M059J (cell line): ENCODE measurements around the gene LMAN1. TPM values are rescaled to one million over a fixed set of nuclear protein-coding genes. Genes with fewer than 3 reads are reported as not detected.

Experiments
- DNase-seq: peaks from one replicate; pipeline ENCODE4 v3.0.0-alpha.2; 2012; ENCODE audit warnings: low read depth
- total RNA-seq: library from RNA; depleted of rRNA; stranded (reverse); fragments of >200 nt; shearing (Covaris generic); gene quantifications from 2 replicates; pipeline ENCODE4 v1.2.3, GENCODE V29; 2014; rRNA removed

Gene LMAN1, protein sequence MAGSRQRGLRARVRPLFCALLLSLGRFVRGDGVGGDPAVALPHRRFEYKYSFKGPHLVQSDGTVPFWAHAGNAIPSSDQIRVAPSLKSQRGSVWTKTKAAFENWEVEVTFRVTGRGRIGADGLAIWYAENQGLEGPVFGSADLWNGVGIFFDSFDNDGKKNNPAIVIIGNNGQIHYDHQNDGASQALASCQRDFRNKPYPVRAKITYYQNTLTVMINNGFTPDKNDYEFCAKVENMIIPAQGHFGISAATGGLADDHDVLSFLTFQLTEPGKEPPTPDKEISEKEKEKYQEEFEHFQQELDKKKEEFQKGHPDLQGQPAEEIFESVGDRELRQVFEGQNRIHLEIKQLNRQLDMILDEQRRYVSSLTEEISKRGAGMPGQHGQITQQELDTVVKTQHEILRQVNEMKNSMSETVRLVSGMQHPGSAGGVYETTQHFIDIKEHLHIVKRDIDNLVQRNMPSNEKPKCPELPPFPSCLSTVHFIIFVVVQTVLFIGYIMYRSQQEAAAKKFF
- total RNA-seq, result 229 and 276 TPM in 2 replicates

DNA sequence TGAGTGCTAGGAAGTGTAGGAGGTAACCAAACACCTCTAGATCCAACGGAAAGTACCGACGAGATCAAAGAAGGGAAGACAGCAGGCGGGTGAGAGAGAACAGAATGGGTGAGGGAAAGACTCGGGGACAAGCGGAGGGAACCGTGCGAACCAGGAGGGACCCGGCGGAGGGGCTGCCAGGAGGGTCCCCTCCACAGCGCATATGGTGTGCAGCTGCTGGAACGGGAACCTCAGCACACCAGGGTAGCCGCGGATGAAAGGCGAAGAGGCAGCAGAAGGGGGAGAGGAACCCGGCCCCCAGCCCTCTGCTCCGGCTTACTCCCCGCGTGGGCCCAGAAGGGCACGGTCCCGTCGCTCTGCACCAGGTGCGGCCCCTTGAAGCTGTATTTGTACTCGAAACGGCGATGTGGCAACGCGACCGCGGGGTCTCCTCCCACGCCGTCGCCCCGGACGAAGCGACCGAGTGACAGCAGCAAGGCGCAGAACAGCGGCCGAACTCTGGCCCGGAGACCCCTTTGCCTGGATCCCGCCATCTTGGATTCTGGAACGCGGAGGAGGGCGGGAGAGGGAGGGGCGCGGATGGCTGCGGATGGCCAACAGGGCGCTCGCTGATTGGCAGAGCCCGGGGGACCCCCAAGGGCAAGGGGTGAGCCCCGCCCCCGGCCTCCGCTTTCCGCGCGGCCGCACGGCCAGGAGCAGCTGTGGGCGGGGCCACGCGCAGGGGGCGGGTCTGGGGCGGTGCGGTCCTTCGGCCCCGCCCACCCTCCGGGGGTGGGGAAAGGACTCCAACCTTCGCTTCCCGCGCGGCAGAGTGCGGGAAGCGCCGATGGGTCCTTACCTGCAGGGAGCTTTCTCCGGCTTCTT, at the start of gene LMAN1:
LMAN1 (minus strand) TSS at position 554 of the 864 bp plus-strand sequence; CDS start at position 533, 21 bp downstream.
- peak; percentile 94 for DNase-seq

DNA sequence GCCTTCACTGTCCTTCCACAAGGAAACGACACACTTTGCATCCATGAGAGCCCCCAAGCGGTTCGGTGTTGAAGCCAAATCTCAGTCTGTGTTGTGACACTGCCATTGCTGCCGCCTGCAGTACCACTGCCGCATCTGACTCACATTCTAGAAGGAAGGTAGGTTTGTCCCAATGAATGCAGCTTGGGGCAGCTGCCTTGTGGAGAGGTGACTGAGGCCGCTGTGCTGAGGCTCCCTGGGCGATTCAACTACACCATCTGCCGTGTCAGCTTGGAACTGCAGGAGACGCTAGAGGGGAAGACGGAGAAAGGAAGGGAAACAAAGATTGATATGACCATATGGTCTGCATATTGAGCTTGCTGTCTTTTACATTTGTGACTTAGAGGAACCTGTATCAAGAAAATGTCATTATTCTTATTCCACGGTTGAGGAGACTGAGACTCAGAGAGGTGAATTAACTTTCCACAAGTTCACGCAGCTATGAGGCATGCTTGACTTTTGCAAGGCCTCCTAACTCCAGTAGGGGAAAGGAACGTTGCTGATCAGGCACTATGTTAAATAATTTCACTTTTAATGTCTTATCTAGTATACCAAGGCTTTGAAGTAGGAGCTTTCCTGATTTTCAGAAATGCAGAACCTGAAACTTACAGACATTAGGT, 43.5 kb upstream of the LMAN1 start:
- peak; percentile 91 for DNase-seq

DNA sequence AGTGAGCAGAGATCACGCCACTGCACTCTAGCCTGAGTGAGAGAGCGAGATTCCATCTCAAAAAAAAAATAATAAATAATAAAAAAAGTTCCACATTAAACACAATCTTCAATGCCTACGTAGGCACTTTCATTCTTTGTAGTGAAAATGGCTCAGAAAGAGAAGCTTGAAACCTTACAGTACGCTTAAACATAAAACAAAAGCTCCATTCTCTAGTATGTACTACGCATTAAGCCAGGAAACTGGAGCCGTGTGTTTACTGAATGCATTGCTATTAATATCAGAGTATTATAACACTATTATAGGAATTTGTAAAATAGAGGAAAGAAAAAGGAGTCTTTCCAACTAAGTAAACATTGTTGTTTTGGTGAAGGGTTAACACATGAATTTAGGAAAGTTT, 41.3 kb upstream of the LMAN1 start:
- DNase-seq, result no peak

DNA sequence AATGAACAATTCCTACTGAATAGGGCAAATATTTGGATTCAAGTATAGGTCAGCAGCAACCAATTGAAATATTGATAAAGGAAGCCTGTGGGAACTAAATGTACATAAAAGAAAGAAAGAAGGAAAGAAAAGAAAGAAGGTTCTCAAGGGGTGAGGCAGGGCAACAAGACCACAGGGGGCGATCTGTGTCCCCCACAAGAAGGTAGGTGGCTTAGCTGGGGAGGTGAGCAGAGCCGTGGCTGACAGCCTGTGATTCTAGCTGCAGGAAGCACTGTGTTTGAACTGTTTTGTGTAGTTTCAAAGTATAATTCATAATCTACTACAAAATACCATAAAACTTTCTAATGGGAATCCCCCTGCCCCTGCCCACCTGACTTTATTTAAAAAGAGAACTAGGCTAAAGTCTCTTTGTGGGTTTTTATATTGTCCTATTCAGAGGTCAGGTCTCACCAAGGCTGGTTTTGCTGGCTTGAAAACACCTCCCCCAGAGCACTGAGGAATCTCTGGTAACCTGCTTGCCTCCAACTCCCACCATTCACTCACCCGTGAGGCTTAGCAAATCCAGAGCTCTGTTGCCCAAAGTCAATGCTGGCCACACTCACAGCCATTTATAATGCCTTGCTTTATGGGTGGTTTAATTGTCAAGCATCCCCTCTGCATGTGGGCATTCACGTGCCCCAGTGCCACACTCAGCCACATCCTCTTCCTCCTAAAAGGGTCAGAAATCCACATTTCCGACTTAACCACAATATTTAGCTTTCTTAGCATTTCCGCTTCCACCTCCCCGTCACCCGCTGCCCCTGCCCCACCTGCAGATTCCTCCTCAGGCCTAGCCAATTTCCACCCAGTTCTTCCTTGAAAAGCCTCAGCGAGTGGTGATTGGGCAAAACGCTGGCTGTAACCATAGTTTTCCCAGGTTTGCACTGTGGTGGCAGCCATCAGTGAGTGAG, 36.4 kb upstream of the LMAN1 start:
- DNase-seq, result no peak

DNA sequence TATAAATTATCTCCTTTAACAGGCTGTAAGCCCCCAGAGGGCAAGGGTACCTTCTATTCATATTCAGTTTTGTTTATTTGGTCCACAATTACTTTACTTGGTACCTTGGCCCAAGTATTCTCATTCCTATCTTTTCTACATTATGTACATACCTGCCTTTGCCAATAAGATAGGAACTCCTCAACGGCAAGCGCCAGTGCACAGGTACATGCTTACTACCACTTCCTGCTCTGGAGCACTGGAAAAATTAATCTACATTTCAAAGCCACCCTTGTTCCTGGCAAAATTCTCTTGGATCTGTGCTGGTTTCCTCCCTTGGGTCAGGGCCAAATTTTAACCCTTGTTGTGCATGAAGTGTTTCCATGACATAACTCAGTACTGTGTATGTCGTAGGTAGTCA, 34.3 kb upstream of the LMAN1 start:
- DNase-seq, result no peak

DNA sequence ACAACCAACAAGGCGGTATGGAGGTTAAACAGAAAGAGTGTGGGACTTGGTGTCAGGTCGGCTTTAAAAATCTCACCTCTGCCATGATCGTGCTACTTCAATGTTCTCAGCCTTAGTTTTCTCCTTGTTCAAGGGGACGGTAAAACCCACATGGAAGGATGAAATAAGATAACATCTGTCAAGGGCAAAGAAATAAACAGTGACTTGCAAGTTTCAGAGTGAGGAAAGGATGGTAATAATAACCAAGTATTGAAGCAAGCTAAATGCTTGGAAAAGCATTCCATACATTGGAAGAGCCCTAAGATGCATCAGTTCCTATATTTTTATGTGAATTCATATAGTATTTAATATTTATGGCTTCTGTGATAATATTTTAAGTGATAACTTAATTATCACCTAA, 29.8 kb upstream of the LMAN1 start:
- DNase-seq, result no peak

DNA sequence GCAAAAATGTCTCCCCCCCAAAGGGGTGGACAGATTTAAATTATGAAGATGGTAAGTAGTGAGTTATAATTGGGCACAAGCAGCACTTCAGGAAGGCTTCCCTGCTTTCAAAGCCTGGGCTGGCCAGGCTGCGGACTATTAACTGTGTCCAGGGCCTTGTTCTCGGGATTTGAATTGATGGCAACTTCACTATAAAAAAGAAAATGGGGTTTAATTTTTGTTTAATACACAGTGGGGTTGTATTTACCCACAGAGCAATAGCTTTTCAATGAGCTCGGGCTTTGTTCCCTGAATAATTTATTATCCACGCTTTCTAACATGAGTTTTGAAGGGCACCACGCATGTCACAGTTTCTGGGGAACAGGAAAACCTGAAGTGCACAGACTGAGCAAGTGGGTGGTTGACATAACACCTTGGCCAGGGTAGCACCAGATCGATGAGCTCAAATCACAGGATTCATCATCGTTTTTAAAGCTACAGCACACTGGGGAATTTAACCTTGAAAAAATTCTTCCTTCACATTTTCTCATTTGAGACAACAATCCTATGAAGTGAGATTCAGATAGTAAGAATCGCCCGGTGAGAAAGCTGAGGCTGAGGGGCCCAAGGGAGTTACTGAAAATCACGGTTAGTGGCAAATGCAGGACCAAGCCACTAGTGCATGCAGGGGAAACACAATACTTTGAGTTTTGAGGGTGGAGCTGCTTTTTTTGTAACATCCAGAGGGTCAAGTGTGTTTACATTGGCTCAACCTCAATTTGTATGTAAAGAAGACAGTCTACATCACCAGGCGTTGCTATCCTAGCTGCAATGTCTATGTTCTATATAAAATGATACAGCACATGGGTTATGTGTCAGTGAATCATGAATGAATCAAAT, 28.9 kb upstream of the LMAN1 start:
- no peak for DNase-seq

DNA sequence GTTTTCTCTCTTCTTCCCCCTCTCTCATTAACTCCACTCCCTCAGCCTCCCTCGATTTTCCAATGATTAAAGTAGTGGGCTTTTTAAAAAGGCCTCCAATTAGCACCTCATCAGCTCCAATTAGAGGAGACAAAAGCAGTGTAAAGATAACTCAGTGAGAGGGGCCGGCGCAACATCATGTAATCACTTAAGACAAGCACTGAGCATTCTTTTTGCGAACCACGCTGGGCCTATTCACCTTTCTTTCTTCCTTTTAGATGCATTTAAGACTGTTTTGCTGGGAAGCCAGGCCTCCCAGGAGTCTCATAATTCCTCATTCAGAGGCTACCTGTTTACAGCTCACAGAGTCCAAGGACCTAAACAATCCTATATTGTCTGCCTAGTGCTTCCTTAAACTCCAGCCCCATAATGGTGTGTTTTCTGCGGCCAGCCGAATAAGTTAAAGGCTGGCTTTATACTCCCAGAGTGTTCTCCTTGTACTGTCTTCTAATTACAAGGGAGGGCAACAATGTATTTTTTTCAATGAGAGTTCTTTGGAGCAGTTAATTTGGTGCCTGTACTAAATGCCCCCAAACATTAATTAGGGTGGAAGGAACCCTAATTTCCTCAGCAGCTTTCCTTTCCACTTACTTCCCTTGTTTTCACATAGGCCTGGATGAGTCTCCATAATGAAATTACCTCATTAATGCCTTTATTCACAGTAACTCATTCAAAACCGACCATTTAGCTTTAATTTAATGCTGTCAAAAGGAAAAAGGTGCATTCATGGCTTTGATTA, 28.0 kb upstream of the LMAN1 start:
- DNase-seq, result no peak

DNA sequence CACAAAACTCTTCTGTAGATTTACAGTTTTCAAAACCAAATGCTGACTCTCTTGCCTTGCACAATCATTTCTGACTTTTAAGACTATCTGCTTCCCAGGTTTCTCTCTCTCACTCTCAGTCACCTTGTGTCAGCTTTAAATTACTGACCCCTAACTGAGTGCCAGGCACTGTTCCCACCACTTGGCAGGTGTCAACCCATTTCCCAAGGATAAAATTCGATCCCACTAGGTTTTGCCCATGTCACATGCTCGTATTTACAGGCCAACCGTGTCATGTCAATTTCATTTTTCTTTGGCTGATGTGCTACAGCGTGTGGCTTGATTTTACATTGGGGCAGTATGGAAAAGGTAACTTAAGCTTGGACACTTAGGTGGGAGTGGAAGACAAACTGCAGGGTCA, 26.1 kb upstream of the LMAN1 start:
- no peak for DNase-seq

DNA sequence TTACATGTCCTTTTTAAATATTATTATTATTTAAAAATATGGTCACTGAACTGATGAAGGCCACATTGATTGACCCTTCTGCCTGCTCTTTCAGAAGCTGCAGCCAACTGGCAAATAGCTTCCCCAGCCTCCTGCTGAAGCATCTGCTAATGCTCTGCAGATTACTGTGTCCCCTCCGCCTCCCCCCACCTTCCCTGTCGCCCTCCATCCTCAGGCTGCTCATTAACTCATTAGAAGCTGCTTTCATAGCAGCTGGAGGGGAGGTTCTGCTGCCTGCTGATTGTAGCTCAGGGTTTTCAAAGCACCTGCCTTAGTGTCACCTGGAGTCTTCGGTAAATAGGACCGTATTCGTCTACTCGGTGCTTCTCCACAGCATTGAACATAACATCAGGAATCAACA, 24.8 kb upstream of the LMAN1 start:
- DNase-seq, result no peak

DNA sequence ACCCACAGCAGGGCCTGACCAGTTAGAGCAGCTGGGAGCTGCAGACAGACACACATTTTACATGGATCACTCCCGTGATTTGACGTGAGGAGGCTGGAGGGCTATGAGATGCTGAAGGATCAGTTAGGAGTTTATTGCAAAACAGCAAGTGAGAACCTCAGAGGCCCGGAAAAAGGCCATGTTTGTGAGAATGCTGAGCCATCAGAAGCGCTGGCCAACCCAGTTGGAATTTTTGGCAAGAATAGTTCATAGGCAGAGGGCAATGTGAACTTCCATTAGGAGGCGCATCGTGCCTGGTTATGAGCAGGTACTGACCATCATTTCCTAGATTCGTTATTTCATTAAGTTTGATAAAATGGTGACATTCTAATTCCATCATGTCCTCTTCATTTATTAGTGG, 23.3 kb upstream of the LMAN1 start:
- DNase-seq, result no peak

DNA sequence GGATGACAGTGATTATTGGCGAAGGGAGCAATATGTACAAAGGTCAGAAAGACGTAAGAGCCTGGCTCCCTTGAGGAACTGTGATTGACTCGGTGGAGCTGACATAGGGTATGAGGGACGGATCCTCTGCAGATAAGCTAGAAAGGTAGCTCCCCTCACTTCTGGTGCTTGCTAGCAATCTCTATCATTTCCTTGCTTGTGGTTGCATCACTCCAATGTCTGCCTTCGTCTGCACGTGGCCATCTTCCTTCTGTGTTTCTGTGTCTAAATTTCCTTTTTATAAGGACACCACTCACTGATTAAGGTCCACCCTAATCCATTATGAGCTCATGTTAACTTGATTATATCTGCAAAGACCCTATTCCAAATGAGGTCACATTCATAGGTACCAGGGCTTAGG, 22.9 kb upstream of the LMAN1 start:
- DNase-seq, result no peak

DNA sequence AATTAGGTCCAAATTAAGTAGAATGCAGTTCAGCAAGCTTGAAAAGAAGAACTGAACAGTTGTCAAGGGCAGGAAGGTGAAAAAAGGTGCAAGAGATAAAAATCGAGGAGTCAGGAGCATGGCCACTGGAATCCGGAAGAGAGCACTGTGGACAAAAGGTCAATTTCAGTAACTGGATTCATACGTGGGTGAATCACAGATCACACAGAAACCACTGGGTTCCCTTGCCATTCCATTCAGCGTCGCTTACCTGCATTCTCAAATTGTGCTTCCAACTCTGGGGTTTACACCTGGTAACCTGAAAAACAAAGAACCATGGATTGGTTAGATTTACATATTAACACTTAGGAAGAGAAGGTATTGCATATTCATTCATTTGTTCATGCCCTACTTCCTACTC, 21.6 kb upstream of the LMAN1 start:
- no peak for DNase-seq

DNA sequence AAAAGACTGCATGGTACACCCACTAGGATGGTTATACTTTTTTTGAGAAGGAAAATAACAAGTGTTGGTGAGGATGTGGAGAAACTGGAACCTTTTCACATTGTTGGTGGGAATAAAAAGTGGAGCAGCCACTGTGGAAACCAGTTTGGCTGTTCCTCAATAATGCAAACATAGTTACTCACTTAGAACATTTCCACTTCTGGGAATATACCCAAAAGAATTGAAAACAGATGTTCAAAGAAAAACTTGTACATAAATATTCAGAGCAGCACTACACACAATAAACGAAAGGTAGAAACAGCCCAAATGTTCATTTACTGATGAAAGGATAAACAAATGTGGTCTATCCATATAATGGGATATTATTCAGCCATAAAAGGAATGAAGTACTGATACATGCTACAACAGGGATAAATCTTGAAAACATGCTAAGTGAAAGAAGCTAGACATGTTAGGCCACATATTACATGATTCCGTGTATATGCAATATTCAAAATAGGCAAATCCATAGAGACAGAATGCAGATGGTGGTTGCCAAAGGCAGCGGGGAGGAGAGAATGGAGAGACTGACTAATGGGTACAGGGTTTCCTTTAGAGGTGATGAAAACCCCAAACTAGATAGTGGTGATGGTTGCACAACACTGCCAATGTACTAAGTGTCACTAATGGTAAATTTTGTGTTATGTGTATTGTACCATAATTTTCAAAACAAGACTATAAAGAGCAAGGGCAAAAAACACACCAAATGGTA, 20.9 kb upstream of the LMAN1 start:
- no peak for DNase-seq

DNA sequence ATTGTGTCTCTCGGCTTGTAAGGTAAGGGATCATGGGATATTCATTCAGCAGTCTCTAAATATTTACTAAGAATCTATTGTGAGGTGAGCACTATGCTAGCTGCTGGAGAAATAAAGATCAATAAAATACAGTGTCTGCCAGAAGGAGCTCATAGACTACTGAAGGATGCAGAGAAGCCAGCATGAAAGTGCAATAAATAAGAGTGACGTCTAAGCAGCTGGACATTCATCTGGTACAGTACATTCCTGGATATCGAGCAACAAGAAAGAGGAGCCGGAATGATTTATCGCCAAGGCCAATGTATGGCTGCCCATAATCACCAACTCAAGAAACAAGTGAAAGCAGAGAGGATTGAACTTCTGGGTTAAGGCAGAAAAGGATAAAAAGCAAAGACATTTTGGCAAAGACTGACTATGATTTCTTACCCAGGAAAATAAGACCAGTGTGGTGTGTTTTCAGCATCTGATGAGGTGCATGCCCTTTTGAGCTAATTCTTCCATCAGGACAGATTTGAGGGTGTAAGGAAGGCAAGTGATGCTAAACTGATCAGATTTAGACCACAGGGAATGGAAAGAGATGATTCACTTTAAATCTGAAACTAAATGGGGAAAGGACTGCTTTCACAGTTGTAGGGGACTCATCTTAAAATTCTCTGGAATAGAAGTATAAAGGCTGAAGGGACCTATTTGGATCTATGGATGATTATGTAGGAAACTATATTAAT, 18.7 kb upstream of the LMAN1 start:
- no peak for DNase-seq

DNA sequence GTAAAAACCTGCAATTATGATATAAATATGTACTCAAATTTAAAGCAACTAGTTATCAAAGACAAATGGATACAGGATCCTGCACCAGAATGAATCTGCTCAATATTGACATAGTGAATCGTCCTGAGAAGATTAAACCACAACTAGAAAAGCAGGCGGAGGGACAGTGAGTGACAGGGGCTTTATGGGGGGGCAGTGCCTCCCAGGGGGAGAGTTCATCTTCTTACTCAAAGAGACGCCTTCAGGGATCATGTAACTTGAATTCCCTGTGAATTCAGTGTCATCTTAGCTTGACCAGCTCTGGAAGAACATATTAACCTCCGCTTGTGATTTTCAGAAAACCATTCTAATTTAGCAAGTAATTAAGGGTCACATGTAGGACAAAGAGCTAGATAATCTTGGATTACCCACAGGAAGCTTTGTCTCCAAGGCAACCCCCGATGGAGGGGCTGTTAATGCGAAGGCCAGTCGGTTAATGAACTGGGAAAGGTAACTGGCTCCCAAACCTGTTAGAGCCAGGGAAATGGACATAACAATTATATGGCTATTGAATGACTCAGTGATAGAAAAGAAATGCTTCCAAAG, 17.4 kb upstream of the LMAN1 start:
- DNase-seq, result no peak

DNA sequence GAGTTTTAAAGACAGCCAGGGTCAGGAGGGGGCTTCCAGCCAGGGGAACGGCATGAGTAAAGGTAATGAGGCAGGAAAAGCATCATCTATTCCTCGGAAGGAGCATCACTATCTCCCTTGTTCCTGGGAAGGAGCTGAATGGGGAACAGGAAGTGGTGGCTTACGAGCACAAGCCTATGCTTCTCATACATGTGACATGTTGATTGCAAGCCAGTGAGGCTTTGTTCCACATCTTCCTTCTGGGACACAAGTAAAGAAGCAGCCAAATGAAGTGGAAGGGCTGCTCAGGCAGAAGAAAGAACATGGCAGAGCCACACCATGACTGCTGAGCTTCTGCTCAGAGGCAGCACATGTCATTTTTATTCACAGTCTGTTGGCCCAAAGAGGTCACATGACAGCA, 15.1 kb upstream of the LMAN1 start:
- no peak for DNase-seq
